Measurements from ENCODE around the gene TMPRSS15.

DNA sequence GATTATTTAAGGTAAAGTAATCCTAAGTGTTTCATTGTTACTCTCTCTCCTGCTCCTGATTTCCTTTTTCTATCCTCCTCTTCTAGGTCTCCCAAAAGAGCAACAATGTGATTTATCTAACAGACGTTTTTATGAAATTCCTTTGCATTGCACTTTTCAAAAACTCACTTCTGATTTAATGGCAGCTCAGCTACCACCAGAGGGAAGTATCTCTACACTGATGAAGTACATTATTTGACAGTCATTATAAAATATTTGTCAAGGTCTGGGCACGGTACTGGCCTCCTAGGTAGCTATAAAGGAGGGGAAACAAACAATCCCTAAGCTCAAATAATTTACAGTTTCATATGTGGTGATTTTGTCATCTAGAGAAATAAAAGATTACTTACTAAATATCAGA is 15.6 kb downstream of the TMPRSS15 start:
- TF ChIP-seq, protein P1, sequence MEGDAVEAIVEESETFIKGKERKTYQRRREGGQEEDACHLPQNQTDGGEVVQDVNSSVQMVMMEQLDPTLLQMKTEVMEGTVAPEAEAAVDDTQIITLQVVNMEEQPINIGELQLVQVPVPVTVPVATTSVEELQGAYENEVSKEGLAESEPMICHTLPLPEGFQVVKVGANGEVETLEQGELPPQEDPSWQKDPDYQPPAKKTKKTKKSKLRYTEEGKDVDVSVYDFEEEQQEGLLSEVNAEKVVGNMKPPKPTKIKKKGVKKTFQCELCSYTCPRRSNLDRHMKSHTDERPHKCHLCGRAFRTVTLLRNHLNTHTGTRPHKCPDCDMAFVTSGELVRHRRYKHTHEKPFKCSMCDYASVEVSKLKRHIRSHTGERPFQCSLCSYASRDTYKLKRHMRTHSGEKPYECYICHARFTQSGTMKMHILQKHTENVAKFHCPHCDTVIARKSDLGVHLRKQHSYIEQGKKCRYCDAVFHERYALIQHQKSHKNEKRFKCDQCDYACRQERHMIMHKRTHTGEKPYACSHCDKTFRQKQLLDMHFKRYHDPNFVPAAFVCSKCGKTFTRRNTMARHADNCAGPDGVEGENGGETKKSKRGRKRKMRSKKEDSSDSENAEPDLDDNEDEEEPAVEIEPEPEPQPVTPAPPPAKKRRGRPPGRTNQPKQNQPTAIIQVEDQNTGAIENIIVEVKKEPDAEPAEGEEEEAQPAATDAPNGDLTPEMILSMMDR (IDR thresholded peaks at IDR 0.05 in 2 of 3, conservative IDR thresholded peaks at IDR 0.05 in 1 of 3; ENCODE audit: borderline replicate concordance in 1 of 3, insufficient read depth in 1 of 3, low read depth in 2 of 3, low read length in 2 of 3) = no peak
- TF ChIP-seq SRF (IDR thresholded peaks at IDR 0.05; ENCODE audit: low read depth) (no peak), EZH2 (IDR thresholded peaks at IDR 0.05) (no peak), SP1 (IDR thresholded peaks at IDR 0.05; ENCODE audit: low read depth) (no peak), POLR2A (IDR thresholded peaks at IDR 0.05; ENCODE audit: borderline replicate concordance, extremely low read depth, insufficient read depth, insufficient read length) (no peak), ZNF274 (IDR thresholded peaks at IDR 0.05; ENCODE audit: low read depth, low read length) (no peak), POLR2AphosphoS5 (IDR thresholded peaks at IDR 0.05; ENCODE audit: low read depth, low read length) (no peak), ZFX (IDR thresholded peaks at IDR 0.05) (no peak), FOSL1 (IDR thresholded peaks at IDR 0.05; ENCODE audit: low read depth) (no peak), SIN3A (IDR thresholded peaks at IDR 0.05; ENCODE audit: low read depth) (no peak), CBX3 (IDR thresholded peaks at IDR 0.05; ENCODE audit: low read depth) (no peak)
- TF ChIP-seq, protein P2, sequence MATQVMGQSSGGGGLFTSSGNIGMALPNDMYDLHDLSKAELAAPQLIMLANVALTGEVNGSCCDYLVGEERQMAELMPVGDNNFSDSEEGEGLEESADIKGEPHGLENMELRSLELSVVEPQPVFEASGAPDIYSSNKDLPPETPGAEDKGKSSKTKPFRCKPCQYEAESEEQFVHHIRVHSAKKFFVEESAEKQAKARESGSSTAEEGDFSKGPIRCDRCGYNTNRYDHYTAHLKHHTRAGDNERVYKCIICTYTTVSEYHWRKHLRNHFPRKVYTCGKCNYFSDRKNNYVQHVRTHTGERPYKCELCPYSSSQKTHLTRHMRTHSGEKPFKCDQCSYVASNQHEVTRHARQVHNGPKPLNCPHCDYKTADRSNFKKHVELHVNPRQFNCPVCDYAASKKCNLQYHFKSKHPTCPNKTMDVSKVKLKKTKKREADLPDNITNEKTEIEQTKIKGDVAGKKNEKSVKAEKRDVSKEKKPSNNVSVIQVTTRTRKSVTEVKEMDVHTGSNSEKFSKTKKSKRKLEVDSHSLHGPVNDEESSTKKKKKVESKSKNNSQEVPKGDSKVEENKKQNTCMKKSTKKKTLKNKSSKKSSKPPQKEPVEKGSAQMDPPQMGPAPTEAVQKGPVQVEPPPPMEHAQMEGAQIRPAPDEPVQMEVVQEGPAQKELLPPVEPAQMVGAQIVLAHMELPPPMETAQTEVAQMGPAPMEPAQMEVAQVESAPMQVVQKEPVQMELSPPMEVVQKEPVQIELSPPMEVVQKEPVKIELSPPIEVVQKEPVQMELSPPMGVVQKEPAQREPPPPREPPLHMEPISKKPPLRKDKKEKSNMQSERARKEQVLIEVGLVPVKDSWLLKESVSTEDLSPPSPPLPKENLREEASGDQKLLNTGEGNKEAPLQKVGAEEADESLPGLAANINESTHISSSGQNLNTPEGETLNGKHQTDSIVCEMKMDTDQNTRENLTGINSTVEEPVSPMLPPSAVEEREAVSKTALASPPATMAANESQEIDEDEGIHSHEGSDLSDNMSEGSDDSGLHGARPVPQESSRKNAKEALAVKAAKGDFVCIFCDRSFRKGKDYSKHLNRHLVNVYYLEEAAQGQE (IDR thresholded peaks at IDR 0.05; ENCODE audit: low read depth) = no peak
- TF ChIP-seq, protein P3, sequence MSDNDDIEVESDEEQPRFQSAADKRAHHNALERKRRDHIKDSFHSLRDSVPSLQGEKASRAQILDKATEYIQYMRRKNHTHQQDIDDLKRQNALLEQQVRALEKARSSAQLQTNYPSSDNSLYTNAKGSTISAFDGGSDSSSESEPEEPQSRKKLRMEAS (IDR thresholded peaks at IDR 0.05) = no peak

Data from HCT116 (cell line).